B cell (primary cell): Measurements from ENCODE around the gene CENPP. TPM values are rescaled to one million over a fixed set of nuclear protein-coding genes. Genes with fewer than 3 reads are reported as not detected.

Source experiments
- ATAC-seq: fragments of 200-7000 bp; cut with Tn5 transposase; one replicate; pipeline ENCODE4 v1.10.0; 2021; ENCODE audit warnings: low read depth, mild to moderate bottlenecking, moderate number of reproducible peaks, moderate library complexity
- CTCF ChIA-PET: fragments of 350-600 bp; sonication (Branson Sonifier 250); formaldehyde crosslinking; loops from one replicate; lab custom pipeline; 2021; ENCODE audit warnings: antibody characterized with exemption, inconsistent platforms; lab: Charles Lee
- POLR2A ChIA-PET: fragments of 350-600 bp; sonication (Branson Sonifier 250); formaldehyde crosslinking; loops from one replicate; lab custom pipeline; 2021; ENCODE audit warnings: antibody characterized with exemption; lab: Charles Lee
- DNase-seq: peaks from one replicate; pipeline ENCODE4 v3.0.0; 2013
- H2AFZ ChIP-seq: 2 replicates; pipeline ENCODE4 v1.6.1; 2012; ENCODE audit warnings: mild to moderate bottlenecking, low read depth, low read length; ENCODE audit not compliant: insufficient read depth, poor library complexity, severe bottlenecking
- H3K27ac ChIP-seq, 2 donors: 1 replicate in 1 of 2; 2 replicates in 1 of 2; pipeline ENCODE4 v1.5.1; 2012 to 2013; ENCODE audit warnings: low read length in 2 of 2, mild to moderate bottlenecking in 2 of 2, moderate library complexity in 1 of 2
- H3K27me3 ChIP-seq, 4 experiments: fragments of 200-600 bp in 1 of 4; sonication (generic) in 1 of 4; replicated peaks in 1 of 4; 1 replicate in 2 of 4; 2 replicates in 2 of 4; pipeline versions ENCODE4 v1.6.1 to v1.7.0; 2013 to 2016; ENCODE audit warnings: low read length in 3 of 4, mild to moderate bottlenecking in 2 of 4, mixed read lengths in 1 of 4, moderate library complexity in 1 of 4; ENCODE audit not compliant: insufficient read depth in 4 of 4, control insufficient read depth in 3 of 4; ENCODE audit errors: control extremely low read depth in 1 of 4
- H3K36me3 ChIP-seq, 2 experiments: replicated peaks in 1 of 2; 1 replicate in 1 of 2; 2 replicates in 1 of 2; pipeline versions ENCODE4 v1.6.1 to v1.7.1; 2013; ENCODE audit warnings: low read length in 1 of 2; ENCODE audit not compliant: insufficient read depth in 2 of 2, control insufficient read depth in 1 of 2; ENCODE audit errors: control extremely low read depth in 1 of 2, extremely low read depth in 1 of 2
- H3K4me1 ChIP-seq, 2 donors: fragments of 200-600 bp in 1 of 2; sonication (generic) in 1 of 2; 1 replicate in 1 of 2; 2 replicates in 1 of 2; pipeline versions ENCODE4 v1.5.1 to v1.6.1; 2013 to 2017; ENCODE audit warnings: low read length in 2 of 2; ENCODE audit not compliant: control insufficient read depth in 2 of 2, insufficient read depth in 2 of 2
- H3K4me2 ChIP-seq: replicated peaks from 2 replicates; pipeline ENCODE3; 2012; ENCODE audit warnings: mild to moderate bottlenecking, low read depth, low read length; ENCODE audit not compliant: poor library complexity, severe bottlenecking
- H3K4me3 ChIP-seq, 5 experiments: fragments of 200-600 bp in 1 of 5; sonication (generic) in 1 of 5; 1 replicate in 3 of 5; 2 replicates in 2 of 5; pipeline versions ENCODE4 v1.5.1 to v1.7.0; 2011 to 2016; ENCODE audit warnings: low read length in 4 of 5, mild to moderate bottlenecking in 4 of 5, low read depth in 2 of 5, control low read depth in 1 of 5, moderate library complexity in 1 of 5; ENCODE audit not compliant: insufficient read depth in 1 of 5; ENCODE audit errors: control extremely low read depth in 1 of 5, extremely low read depth in 1 of 5
- H3K79me2 ChIP-seq: fragments of 200-600 bp; sonication (generic); one replicate; pipeline ENCODE4 v1.6.0; 2016; ENCODE audit warnings: low read length; ENCODE audit not compliant: control insufficient read depth, insufficient read depth
- H3K9ac ChIP-seq: fragments of 200-600 bp; sonication (generic); 2 replicates; pipeline ENCODE4 v1.6.1; 2017; ENCODE audit warnings: mild to moderate bottlenecking, low read length, moderate library complexity
- H3K9me3 ChIP-seq, 3 donors: one replicate each; pipeline versions ENCODE4 v1.6.1 to v1.7.1; 2013; ENCODE audit warnings: low read length in 2 of 3; ENCODE audit not compliant: control insufficient read depth in 2 of 3, insufficient read depth in 1 of 3; ENCODE audit errors: control extremely low read depth in 1 of 3
- H4K20me1 ChIP-seq: 2 replicates; pipeline ENCODE4 v1.6.0; 2012; ENCODE audit warnings: mild to moderate bottlenecking, low read length; ENCODE audit not compliant: insufficient read depth, control insufficient read depth, poor library complexity, severe bottlenecking
- H3K27ac Mint-ChIP-seq: one replicate; pipeline ENCODE4 v1.8.0; 2021; ENCODE audit warnings: mixed read lengths
- H3K27me3 Mint-ChIP-seq: one replicate; pipeline ENCODE4 v1.8.0; 2021; ENCODE audit warnings: mixed read lengths
- H3K4me1 Mint-ChIP-seq: one replicate; pipeline ENCODE4 v1.8.0; 2021; ENCODE audit warnings: mixed read lengths
- H3K4me3 Mint-ChIP-seq: one replicate; pipeline ENCODE4 v1.8.0; 2021; ENCODE audit warnings: mixed read lengths
- H3K9me3 Mint-ChIP-seq: one replicate; pipeline ENCODE4 v1.8.0; 2022; ENCODE audit warnings: mixed read lengths; ENCODE audit not compliant: insufficient read depth
- CTCF ChIP-seq: fragments of 200-600 bp; IDR thresholded peaks from one replicate; pipeline ENCODE4 v1.8.0; 2022; ENCODE audit warnings: antibody characterized with exemption, mild to moderate bottlenecking
- EZH2 ChIP-seq: IDR thresholded peaks from 2 replicates; pipeline ENCODE4 v1.6.1; 2012; ENCODE audit warnings: borderline replicate concordance, low read depth, mild to moderate bottlenecking, moderate library complexity, low read length; ENCODE audit not compliant: insufficient read depth, poor library complexity, severe bottlenecking
- WGBS: methylation state at CpG from one replicate; pipeline ENCODE4 v1.1.5; 2013; ENCODE audit warnings: missing lambda C conversion rate; ENCODE audit not compliant: insufficient coverage; 5-methylcytosine and 5-hydroxymethylcytosine counted together
- intact Hi-C: fragments of 100-400 bp; cut with micrococcal nuclease; formaldehyde crosslinking; loops from one replicate; pipeline ENCODE4 v1.10.0; 2022
- polyA plus RNA-seq: library from polyadenylated mRNA; depleted of rRNA; stranded (reverse); fragments of >200 nt; gene quantifications from 2 replicates; pipeline ENCODE4 v1.2.3, GENCODE V29; 2012
- total RNA-seq, 2 donors: library from RNA; stranded (reverse); fragments of 120-200 nt in 1 of 2; gene quantifications; 1 replicate in 1 of 2; 2 replicates in 1 of 2; pipeline versions ENCODE4 v1.2.3 to v1.2.4, GENCODE V29; 2013 to 2022

CENPP gene
- total and polyA plus RNA-seq, 2 donors (not counting 1 experiment from before 2014, with no cell fraction given), result 1.4 to 6.2 TPM

GRCh38 chr9:92349771-92350739, 24.3 kb downstream of the CENPP start:
- H3K27ac ChIP-seq, result no peak overlapping the region
- no peak for ATAC-seq
- Mint-ChIP-seq H3K4me1 (peaks cover 7% of the 10 kb centered on the region), H3K27ac (no peak overlapping the region), H3K4me3 (no peak overlapping the region), H3K9me3 (peaks cover 3% of the 10 kb centered on the region), H3K27me3 (no peaks in the 10 kb centered on the region)
- POLR2A ChIA-PET, result no interaction called here
- H3K79me2 ChIP-seq, result no peaks in the 10 kb centered on the region
- no peak overlapping the region for H3K9ac ChIP-seq
- peaks cover 0 to 4% of the 10 kb centered on the region in 2 donors for H3K4me1 ChIP-seq
- no peak for DNase-seq
- H3K36me3 ChIP-seq, result no peaks in the 10 kb centered on the region
- no peaks in the 10 kb centered on the region for H4K20me1 ChIP-seq
- intact Hi-C loops, result no loop called here
- TF ChIP-seq CTCF, result no peak
- no peak for TF ChIP-seq EZH2
- H3K27me3 ChIP-seq, result no peaks in the 10 kb centered on the region
- CTCF ChIA-PET, result no interaction called here
- no peak overlapping the region for H2AFZ ChIP-seq
- peaks cover 0 to 4% (median 0%) of the 10 kb centered on the region in 3 donors for H3K9me3 ChIP-seq
- no CpG with 5 or more reads among the region's 7 CpGs for WGBS
- no peak overlapping the region for H3K4me2 ChIP-seq
- H3K4me3 ChIP-seq, result no peak overlapping the region

- no peak for TF ChIP-seq EZH2
- no peak for TF ChIP-seq CTCF
- H3K79me2 ChIP-seq, result no peaks in the 10 kb centered on the region
- DNase-seq (no peak), ATAC-seq (no peak)
- no peaks in the 10 kb centered on the region for H4K20me1 ChIP-seq
- ChIA-PET CTCF (no interaction called here), POLR2A (no interaction called here)
- H3K4me3 ChIP-seq, result no peak overlapping the region
- H3K27ac Mint-ChIP-seq, result no peak overlapping the region
- no peak overlapping the region for H3K9ac ChIP-seq
- no peak overlapping the region for H2AFZ ChIP-seq
- no peaks in the 10 kb centered on the region for H3K36me3 ChIP-seq
- no peaks in the 10 kb centered on the region for H3K27me3 ChIP-seq
- H3K9me3 Mint-ChIP-seq, result peaks cover 5% of the 10 kb centered on the region
- H3K4me1 ChIP-seq, result peaks cover 0 to 4% of the 10 kb centered on the region in 2 donors
- no peak overlapping the region for H3K27ac ChIP-seq
- intact Hi-C loops, result no loop called here
- H3K9me3 ChIP-seq, result peaks cover 0 to 4% (median 0%) of the 10 kb centered on the region in 3 donors
- H3K4me2 ChIP-seq, result no peak overlapping the region
- no peak overlapping the region for H3K4me3 Mint-ChIP-seq
- no peaks in the 10 kb centered on the region for H3K27me3 Mint-ChIP-seq
- H3K4me1 Mint-ChIP-seq, result peaks cover 7% of the 10 kb centered on the region
Observed at GRCh38 chr9:92350740-92351133, 25.0 kb downstream of the CENPP start.
